GM23338 (cell line): ENCODE data around the gene DHRS3. TPM values are rescaled to one million over a fixed set of nuclear protein-coding genes. Genes with fewer than 3 reads are reported as not detected.

Experiments used
- ATAC-seq: fragments of 200-7000 bp; cut with Tn5 transposase; 3 replicates; pipeline ENCODE4 v1.9.1; 2020
- DNase-seq: peaks from one replicate; pipeline ENCODE4 v3.0.0-alpha.2; 2015; ENCODE audit warnings: low spot score
- H2AFZ ChIP-seq: fragments of 200-600 bp; sonication (generic); 2 replicates; pipeline ENCODE4 v1.8.0; 2016; ENCODE audit warnings: antibody characterized with exemption, mild to moderate bottlenecking, moderate library complexity
- H3F3A ChIP-seq: fragments of 200-600 bp; sonication (generic); replicated peaks from 2 replicates; pipeline ENCODE4 v1.8.0; 2017; ENCODE audit warnings: antibody characterized with exemption, mixed run types, low read depth
- H3K27ac ChIP-seq: fragments of 200-600 bp; sonication (generic); 2 replicates; pipeline ENCODE4 v1.6.1; 2016; ENCODE audit warnings: low read depth
- H3K27me3 ChIP-seq: fragments of 200-600 bp; sonication (generic); 2 replicates; pipeline ENCODE4 v1.8.0; 2016; ENCODE audit warnings: mild to moderate bottlenecking, mixed run types, moderate library complexity; ENCODE audit not compliant: insufficient read depth
- H3K36me3 ChIP-seq: fragments of 200-600 bp; sonication (generic); 2 replicates; pipeline ENCODE4 v1.8.0; 2016; ENCODE audit warnings: mild to moderate bottlenecking; ENCODE audit not compliant: insufficient read depth
- H3K4me1 ChIP-seq: fragments of 200-600 bp; sonication (generic); 2 replicates; pipeline ENCODE4 v1.8.0; 2016; ENCODE audit warnings: mild to moderate bottlenecking, moderate library complexity; ENCODE audit not compliant: insufficient read depth
- H3K4me2 ChIP-seq: fragments of 200-600 bp; sonication (generic); 2 replicates; pipeline ENCODE4 v1.7.1; 2017; ENCODE audit warnings: mixed run types
- H3K4me3 ChIP-seq: fragments of 200-600 bp; sonication (generic); 2 replicates; pipeline ENCODE4 v1.6.1; 2016; ENCODE audit warnings: mixed run types
- H3K79me2 ChIP-seq: fragments of 200-600 bp; sonication (generic); replicated peaks from 2 replicates; pipeline ENCODE4 v1.8.0; 2017; ENCODE audit warnings: mild to moderate bottlenecking; ENCODE audit not compliant: insufficient read depth
- H3K9me2 ChIP-seq: fragments of 200-600 bp; sonication (generic); 2 replicates; pipeline ENCODE4 v1.8.0; 2017; ENCODE audit not compliant: insufficient read depth
- H4K20me1 ChIP-seq: fragments of 200-600 bp; sonication (generic); replicated peaks from 2 replicates; pipeline ENCODE4 v1.8.0; 2017; ENCODE audit warnings: mild to moderate bottlenecking; ENCODE audit not compliant: insufficient read depth
- H3K27ac Mint-ChIP-seq: 2 replicates; pipeline ENCODE4 v1.8.0; 2020; ENCODE audit warnings: inconsistent platforms, mild to moderate bottlenecking, moderate library complexity, mixed read lengths
- H3K27me3 Mint-ChIP-seq: 3 replicates; pipeline ENCODE4 v1.8.0; 2022; ENCODE audit warnings: low read depth, mild to moderate bottlenecking, moderate library complexity, mixed read lengths, inconsistent platforms; ENCODE audit not compliant: insufficient read depth, poor library complexity
- H3K36me3 Mint-ChIP-seq: 3 replicates; pipeline ENCODE4 v1.8.0; 2021; ENCODE audit warnings: low read depth, mild to moderate bottlenecking, inconsistent platforms, moderate library complexity, mixed read lengths
- H3K4me1 Mint-ChIP-seq: 3 replicates; pipeline ENCODE4 v1.8.0; 2020; ENCODE audit warnings: mild to moderate bottlenecking, inconsistent platforms, mixed read lengths
- H3K4me3 Mint-ChIP-seq: 3 replicates; pipeline ENCODE4 v1.8.0; 2021; ENCODE audit warnings: moderate library complexity, mild to moderate bottlenecking, inconsistent platforms, mixed read lengths
- H3K9me3 Mint-ChIP-seq: 3 replicates; pipeline ENCODE4 v1.8.0; 2020; ENCODE audit warnings: moderate library complexity, mild to moderate bottlenecking, inconsistent platforms, mixed read lengths
- ZNF114 ChIP-seq: fragments of 250-450 bp; sonication (Bioruptor Pico); IDR thresholded peaks from 2 replicates; pipeline ENCODE4 v1.5.0; 2020; ENCODE audit warnings: mild to moderate bottlenecking, moderate library complexity
- polyA plus RNA-seq: library from polyadenylated mRNA; unstranded; fragments of >200 nt; fragmentation: Nextera tagmentation; extraction: Ambion mirVana; gene quantifications from 2 replicates; pipeline ENCODE4 v1.2.1, GENCODE V29; 2016
- total RNA-seq: library from RNA; depleted of rRNA; stranded (reverse); fragments of >200 nt; shearing (Covaris generic); gene quantifications from 2 replicates; pipeline ENCODE4 v1.2.3, GENCODE V29; 2014
- TF ChIP-seq, protein P1 (sequence below), 2 experiments: fragments of 200-600 bp in 1 of 2; sonication (generic) in 1 of 2; conservative IDR thresholded peaks; 2 replicates each; pipeline versions ENCODE4 v1.5.1 to v1.6.1; 2016 to 2017; ENCODE audit warnings: antibody characterized with exemption in 2 of 2, low read depth in 2 of 2, mild to moderate bottlenecking in 2 of 2, moderate library complexity in 1 of 2
- TF ChIP-seq, protein P2 (sequence below): fragments of 250-450 bp; sonication (Bioruptor Pico); IDR thresholded peaks from 2 replicates; pipeline ENCODE4 v1.5.0; 2020; ENCODE audit warnings: mild to moderate bottlenecking, moderate library complexity
- TF ChIP-seq, protein P3 (sequence below): IDR thresholded peaks from 2 replicates; pipeline ENCODE4 v1.6.1; 2016; ENCODE audit warnings: antibody characterized with exemption
- TF ChIP-seq, protein P4 (sequence below): IDR thresholded peaks from one replicate; pipeline ENCODE4 v1.6.1; 2018; ENCODE audit warnings: antibody characterized with exemption; ENCODE audit not compliant: unreplicated experiment

The DHRS3 gene
- total and polyA plus RNA-seq, 2 experiments from 2014 or later, result 21.0 to 26.0 TPM

DNA sequence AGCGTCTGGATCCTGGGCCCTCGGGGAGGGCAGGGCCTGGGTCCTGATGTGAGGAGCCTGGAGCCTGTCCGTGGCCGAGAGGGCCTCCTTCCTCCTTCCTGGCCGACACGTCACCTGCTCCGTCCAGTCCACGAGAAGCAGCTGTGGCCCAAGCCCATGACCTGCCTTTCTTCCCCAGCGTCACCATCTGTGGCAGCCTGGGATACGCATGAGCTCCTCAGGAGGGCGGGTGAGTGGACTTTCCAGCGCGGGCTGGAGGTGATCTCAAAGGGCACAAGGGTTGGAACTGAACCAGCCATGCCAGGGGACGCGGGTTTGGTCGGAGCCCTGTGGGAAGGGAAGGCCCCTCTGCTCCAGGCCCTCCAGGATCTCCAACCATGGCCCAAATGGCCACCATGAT is 90.4 kb downstream of the DHRS3 start:
- Mint-ChIP-seq H3K4me1 (peaks cover 2% of the 10 kb centered on the region; the same call in 1 of the 3 replicates), H3K27ac (no peak overlapping the region), H3K36me3 (no peaks in the 10 kb centered on the region), H3K4me3 (no peak overlapping the region), H3K27me3 (peaks cover 6% of the 10 kb centered on the region), H3K9me3 (no peaks in the 10 kb centered on the region)
- no peaks in the 10 kb centered on the region for H3K4me1 ChIP-seq
- H2AFZ ChIP-seq, result no peak overlapping the region
- DNase-seq (no peak), ATAC-seq (no peak)
- no peaks in the 10 kb centered on the region for H4K20me1 ChIP-seq
- H3F3A ChIP-seq, result no peaks in the 10 kb centered on the region
- H3K36me3 ChIP-seq, result no peaks in the 10 kb centered on the region
- no peaks in the 10 kb centered on the region for H3K9me2 ChIP-seq
- no peaks in the 10 kb centered on the region for H3K27me3 ChIP-seq
- H3K4me3 ChIP-seq, result no peak overlapping the region
- H3K4me2 ChIP-seq, result no peak overlapping the region
- no peaks in the 10 kb centered on the region for H3K79me2 ChIP-seq
- no peak overlapping the region for H3K27ac ChIP-seq
- TF ChIP-seq, protein P1, sequence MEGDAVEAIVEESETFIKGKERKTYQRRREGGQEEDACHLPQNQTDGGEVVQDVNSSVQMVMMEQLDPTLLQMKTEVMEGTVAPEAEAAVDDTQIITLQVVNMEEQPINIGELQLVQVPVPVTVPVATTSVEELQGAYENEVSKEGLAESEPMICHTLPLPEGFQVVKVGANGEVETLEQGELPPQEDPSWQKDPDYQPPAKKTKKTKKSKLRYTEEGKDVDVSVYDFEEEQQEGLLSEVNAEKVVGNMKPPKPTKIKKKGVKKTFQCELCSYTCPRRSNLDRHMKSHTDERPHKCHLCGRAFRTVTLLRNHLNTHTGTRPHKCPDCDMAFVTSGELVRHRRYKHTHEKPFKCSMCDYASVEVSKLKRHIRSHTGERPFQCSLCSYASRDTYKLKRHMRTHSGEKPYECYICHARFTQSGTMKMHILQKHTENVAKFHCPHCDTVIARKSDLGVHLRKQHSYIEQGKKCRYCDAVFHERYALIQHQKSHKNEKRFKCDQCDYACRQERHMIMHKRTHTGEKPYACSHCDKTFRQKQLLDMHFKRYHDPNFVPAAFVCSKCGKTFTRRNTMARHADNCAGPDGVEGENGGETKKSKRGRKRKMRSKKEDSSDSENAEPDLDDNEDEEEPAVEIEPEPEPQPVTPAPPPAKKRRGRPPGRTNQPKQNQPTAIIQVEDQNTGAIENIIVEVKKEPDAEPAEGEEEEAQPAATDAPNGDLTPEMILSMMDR (conservative IDR thresholded peaks at IDR 0.05; ENCODE audit: low read depth in 2 of 2), result no peak
- TF ChIP-seq, protein P2, sequence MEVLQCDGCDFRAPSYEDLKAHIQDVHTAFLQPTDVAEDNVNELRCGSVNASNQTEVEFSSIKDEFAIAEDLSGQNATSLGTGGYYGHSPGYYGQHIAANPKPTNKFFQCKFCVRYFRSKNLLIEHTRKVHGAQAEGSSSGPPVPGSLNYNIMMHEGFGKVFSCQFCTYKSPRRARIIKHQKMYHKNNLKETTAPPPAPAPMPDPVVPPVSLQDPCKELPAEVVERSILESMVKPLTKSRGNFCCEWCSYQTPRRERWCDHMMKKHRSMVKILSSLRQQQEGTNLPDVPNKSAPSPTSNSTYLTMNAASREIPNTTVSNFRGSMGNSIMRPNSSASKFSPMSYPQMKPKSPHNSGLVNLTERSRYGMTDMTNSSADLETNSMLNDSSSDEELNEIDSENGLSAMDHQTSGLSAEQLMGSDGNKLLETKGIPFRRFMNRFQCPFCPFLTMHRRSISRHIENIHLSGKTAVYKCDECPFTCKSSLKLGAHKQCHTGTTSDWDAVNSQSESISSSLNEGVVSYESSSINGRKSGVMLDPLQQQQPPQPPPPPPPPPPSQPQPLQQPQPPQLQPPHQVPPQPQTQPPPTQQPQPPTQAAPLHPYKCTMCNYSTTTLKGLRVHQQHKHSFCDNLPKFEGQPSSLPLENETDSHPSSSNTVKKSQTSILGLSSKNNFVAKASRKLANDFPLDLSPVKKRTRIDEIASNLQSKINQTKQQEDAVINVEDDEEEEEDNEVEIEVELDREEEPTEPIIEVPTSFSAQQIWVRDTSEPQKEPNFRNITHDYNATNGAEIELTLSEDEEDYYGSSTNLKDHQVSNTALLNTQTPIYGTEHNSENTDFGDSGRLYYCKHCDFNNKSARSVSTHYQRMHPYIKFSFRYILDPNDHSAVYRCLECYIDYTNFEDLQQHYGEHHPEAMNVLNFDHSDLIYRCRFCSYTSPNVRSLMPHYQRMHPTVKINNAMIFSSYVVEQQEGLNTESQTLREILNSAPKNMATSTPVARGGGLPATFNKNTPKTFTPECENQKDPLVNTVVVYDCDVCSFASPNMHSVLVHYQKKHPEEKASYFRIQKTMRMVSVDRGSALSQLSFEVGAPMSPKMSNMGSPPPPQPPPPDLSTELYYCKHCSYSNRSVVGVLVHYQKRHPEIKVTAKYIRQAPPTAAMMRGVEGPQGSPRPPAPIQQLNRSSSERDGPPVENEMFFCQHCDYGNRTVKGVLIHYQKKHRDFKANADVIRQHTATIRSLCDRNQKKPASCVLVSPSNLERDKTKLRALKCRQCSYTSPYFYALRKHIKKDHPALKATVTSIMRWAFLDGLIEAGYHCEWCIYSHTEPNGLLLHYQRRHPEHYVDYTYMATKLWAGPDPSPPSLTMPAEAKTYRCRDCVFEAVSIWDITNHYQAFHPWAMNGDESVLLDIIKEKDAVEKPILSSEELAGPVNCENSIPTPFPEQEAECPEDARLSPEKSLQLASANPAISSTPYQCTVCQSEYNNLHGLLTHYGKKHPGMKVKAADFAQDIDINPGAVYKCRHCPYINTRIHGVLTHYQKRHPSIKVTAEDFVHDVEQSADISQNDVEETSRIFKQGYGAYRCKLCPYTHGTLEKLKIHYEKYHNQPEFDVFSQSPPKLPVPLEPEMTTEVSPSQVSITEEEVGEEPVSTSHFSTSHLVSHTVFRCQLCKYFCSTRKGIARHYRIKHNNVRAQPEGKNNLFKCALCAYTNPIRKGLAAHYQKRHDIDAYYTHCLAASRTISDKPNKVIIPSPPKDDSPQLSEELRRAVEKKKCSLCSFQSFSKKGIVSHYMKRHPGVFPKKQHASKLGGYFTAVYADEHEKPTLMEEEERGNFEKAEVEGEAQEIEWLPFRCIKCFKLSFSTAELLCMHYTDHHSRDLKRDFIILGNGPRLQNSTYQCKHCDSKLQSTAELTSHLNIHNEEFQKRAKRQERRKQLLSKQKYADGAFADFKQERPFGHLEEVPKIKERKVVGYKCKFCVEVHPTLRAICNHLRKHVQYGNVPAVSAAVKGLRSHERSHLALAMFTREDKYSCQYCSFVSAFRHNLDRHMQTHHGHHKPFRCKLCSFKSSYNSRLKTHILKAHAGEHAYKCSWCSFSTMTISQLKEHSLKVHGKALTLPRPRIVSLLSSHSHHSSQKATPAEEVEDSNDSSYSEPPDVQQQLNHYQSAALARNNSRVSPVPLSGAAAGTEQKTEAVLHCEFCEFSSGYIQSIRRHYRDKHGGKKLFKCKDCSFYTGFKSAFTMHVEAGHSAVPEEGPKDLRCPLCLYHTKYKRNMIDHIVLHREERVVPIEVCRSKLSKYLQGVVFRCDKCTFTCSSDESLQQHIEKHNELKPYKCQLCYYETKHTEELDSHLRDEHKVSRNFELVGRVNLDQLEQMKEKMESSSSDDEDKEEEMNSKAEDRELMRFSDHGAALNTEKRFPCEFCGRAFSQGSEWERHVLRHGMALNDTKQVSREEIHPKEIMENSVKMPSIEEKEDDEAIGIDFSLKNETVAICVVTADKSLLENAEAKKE (CRISPR knock-in tag), result no peak
- TF ChIP-seq, protein P3, sequence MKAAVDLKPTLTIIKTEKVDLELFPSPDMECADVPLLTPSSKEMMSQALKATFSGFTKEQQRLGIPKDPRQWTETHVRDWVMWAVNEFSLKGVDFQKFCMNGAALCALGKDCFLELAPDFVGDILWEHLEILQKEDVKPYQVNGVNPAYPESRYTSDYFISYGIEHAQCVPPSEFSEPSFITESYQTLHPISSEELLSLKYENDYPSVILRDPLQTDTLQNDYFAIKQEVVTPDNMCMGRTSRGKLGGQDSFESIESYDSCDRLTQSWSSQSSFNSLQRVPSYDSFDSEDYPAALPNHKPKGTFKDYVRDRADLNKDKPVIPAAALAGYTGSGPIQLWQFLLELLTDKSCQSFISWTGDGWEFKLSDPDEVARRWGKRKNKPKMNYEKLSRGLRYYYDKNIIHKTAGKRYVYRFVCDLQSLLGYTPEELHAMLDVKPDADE, result no peak
- TF ChIP-seq ZNF114 (CRISPR knock-in tag), result no peak
- TF ChIP-seq, protein P4, sequence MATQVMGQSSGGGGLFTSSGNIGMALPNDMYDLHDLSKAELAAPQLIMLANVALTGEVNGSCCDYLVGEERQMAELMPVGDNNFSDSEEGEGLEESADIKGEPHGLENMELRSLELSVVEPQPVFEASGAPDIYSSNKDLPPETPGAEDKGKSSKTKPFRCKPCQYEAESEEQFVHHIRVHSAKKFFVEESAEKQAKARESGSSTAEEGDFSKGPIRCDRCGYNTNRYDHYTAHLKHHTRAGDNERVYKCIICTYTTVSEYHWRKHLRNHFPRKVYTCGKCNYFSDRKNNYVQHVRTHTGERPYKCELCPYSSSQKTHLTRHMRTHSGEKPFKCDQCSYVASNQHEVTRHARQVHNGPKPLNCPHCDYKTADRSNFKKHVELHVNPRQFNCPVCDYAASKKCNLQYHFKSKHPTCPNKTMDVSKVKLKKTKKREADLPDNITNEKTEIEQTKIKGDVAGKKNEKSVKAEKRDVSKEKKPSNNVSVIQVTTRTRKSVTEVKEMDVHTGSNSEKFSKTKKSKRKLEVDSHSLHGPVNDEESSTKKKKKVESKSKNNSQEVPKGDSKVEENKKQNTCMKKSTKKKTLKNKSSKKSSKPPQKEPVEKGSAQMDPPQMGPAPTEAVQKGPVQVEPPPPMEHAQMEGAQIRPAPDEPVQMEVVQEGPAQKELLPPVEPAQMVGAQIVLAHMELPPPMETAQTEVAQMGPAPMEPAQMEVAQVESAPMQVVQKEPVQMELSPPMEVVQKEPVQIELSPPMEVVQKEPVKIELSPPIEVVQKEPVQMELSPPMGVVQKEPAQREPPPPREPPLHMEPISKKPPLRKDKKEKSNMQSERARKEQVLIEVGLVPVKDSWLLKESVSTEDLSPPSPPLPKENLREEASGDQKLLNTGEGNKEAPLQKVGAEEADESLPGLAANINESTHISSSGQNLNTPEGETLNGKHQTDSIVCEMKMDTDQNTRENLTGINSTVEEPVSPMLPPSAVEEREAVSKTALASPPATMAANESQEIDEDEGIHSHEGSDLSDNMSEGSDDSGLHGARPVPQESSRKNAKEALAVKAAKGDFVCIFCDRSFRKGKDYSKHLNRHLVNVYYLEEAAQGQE, result no peak
